ENCODE measurements around the gene ZEB1. TPM values are rescaled to one million over a fixed set of nuclear protein-coding genes. Genes with fewer than 3 reads are reported as not detected.
"Not testable (repeated sequence)": the region's sequence is repeated elsewhere in the genome, so short reads cannot be mapped to it uniquely, and the experiment has no call there.

The ZEB1 gene
- total RNA-seq, 2 experiments from 2014 or later = 48.9 to 57.0 TPM

DNA sequence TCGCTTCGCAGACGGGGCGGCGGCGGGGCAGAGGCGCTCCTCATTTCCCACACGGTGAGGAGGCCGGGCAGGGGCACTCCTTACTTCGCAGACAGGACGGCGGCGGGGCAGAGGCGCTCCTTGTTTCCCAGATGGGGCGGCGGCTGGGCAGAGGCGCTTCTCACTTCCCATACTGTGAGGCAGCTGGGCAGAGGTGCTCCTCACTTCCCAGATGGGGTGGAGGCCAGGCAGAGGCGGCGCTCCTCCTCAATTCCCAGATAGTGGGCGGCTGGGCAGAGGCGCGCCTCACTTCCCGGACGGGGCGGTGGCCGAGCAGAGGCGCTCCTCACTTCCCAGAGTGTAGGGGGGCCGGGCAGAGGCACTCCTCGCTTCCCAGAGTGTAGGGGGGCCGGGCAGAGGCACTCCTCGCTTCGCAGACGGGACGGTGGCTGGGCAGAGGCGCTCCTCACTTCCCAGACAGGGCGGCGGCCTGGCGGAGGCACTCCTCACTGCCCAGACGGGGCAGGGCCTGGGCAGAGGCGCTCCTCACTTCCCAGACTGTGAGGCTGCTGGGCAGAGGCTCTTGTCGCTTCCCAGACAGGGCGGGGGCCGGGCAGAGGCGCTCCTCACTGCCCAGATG is 43.1 kb downstream of the ZEB1 start:
- ATAC-seq (no peak), DNase-seq (no peak)
- Mint-ChIP-seq H3K9me3 (ENCODE audit: low read depth) (no peaks in the 10 kb centered on the region), H3K4me3 (no peak overlapping the region), H3K4me1 (no peaks in the 10 kb centered on the region), H3K27ac (no peak overlapping the region), H3K36me3 (peaks cover 31% of the 10 kb centered on the region), H3K27me3 (no peaks in the 10 kb centered on the region)
- CTCF ChIA-PET = no interaction called here

DNA sequence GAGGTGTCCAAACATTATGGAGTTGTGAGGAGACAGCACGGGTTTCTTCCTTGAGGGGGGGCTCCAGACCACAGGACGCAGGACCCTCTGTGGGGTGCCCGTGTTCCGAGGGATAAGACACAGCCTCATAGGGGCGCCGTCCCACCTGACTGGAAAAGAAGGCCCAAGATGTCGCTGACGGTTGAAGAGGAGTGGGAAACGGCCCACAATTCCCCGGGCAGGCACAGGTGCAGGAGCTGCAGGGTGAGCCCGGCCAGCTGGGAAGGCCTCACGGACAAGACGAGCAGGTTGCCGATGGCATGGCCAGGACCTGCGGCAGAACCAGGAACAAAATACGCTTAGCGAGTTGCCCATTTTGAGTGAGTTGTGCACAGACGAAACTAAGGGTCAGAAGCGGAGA is 44.7 kb downstream of the ZEB1 start:
- H3K9me3 Mint-ChIP-seq (ENCODE audit: low read depth); ATAC-seq; DNase-seq: not testable (repeated sequence)

DNA sequence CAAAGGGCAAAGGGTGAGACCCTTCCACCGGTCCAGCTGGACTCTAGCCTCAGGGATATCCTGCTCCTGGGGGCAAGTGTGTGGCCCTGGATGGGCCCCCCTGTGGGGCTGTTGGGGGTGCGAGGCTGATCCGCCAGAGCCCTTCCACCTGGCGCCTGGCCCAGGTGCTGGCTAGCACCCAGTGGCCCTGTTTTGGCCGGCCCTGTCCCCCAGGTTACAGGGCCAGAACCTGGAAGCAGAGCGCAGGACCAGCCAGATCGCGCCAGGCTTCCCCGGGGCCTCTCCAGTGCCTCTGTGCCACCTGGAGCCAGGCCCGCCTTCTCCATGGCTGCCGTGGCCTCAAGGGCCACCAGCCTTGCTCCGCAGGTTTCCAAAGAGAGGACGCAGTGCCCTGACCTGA is 45.2 kb downstream of the ZEB1 start:
- ATAC-seq; CTCF ChIA-PET; H3K4me3 Mint-ChIP-seq; H3K9me3 Mint-ChIP-seq (ENCODE audit: low read depth); H3K27ac Mint-ChIP-seq; H3K4me1 Mint-ChIP-seq; H3K27me3 Mint-ChIP-seq; DNase-seq: not testable (repeated sequence)
- peaks cover 25% of the 10 kb centered on the region for H3K36me3 Mint-ChIP-seq

More for the DNA sequence above, 44.7 kb downstream of the ZEB1 start:
- peaks cover 25% of the 10 kb centered on the region for H3K36me3 Mint-ChIP-seq
- CTCF ChIA-PET, H3K4me1 Mint-ChIP-seq, H3K27me3 Mint-ChIP-seq, H3K4me3 Mint-ChIP-seq, H3K27ac Mint-ChIP-seq: not testable (repeated sequence)

- Mint-ChIP-seq H3K27me3 (no peaks in the 10 kb centered on the region), H3K9me3 (ENCODE audit: low read depth) (no peaks in the 10 kb centered on the region), H3K27ac (no peak overlapping the region), H3K4me3 (no peak overlapping the region), H3K4me1 (peaks cover 2% of the 10 kb centered on the region), H3K36me3 (peaks cover 14% of the 10 kb centered on the region)
- CTCF ChIA-PET = no interaction called here
- ATAC-seq (no peak), DNase-seq (no peak)
Measured at GRCh38 chr10:31366703-31367102, 47.7 kb downstream of the ZEB1 start.

DNA sequence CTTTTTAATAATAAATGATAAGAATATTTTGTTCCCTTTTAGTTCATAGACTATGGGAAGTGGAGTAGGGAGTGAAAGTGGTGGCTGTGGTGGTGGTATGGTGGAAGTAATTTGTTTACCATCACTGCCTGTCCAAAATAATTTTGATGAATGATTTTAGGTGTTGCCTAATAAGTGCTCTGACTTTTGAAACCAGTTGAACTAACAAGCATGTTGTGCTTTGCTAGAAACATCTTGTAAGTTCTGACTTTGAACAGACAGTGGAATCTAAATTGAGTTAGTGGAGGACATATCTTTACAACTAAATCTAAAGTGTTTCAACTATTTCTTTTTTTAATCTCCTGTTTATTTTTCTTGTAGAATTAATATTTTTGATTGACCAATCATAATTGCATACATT is 49.7 kb downstream of the ZEB1 start:
- DNase-seq (no peak), ATAC-seq (no peak)
- no peak overlapping the region for H3K27ac Mint-ChIP-seq
- peaks cover 7% of the 10 kb centered on the region for H3K36me3 Mint-ChIP-seq
- CTCF ChIA-PET = no interaction called here
- H3K27me3 Mint-ChIP-seq = no peaks in the 10 kb centered on the region
- H3K4me1 Mint-ChIP-seq = peaks cover 2% of the 10 kb centered on the region
- H3K4me3 Mint-ChIP-seq = no peak overlapping the region
- no peaks in the 10 kb centered on the region for H3K9me3 Mint-ChIP-seq (ENCODE audit: low read depth)

DNA sequence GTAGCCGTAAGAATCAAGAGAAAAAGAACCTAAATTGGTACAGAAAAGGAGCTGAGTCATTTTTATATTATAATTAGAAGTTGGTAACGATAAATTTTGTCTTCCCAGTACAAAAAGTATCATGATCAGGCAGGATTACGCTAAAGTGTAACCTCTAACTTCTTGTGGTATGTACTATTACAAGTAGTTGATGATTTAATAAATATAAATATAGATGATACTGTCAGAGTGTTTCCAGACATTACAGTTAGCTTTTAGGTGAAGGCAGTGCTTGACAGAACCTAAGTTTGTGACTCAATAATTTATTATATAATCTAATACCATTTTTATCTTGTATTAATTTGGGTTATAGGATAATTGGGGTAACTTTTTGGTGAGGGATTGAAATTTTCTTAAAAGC is 53.4 kb downstream of the ZEB1 start:
- Mint-ChIP-seq H3K4me1 (peaks cover 2% of the 10 kb centered on the region), H3K27me3 (no peaks in the 10 kb centered on the region), H3K9me3 (ENCODE audit: low read depth) (no peaks in the 10 kb centered on the region), H3K27ac (no peak overlapping the region), H3K36me3 (peaks cover 5% of the 10 kb centered on the region), H3K4me3 (no peak overlapping the region)
- DNase-seq = no peak
- no peak for ATAC-seq
- CTCF ChIA-PET = no interaction called here

DNA sequence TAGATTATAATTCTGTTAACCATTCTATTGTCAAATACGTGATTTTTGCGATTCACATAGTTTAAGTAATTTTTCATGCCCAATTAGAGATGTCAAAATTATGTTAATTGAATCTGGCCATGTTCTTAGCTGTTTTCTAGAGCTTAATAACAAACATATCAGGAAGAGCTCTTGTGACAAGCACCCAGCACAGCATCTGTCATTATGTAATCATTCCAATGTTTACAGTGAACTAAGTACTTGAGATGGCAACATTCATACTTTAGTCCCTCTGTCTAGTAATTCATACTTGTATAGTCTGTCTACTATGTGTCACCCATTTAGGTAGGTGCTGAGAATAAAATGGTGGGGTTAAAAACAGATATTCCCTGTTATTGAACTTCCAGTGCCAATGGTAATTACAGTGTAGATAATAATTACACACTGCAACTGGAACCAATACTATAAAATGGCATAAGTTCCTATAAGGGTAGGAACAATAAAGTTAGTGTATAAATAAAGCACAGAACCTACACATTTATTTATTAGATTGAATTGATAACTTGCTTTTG is 55.2 kb downstream of the ZEB1 start:
- CTCF ChIA-PET = interaction anchor here (0.8 kb wide), 1 partner anchor 591 kb away, joined by 3 read pairs; no protein-coding TSS in a partner anchor

DNA sequence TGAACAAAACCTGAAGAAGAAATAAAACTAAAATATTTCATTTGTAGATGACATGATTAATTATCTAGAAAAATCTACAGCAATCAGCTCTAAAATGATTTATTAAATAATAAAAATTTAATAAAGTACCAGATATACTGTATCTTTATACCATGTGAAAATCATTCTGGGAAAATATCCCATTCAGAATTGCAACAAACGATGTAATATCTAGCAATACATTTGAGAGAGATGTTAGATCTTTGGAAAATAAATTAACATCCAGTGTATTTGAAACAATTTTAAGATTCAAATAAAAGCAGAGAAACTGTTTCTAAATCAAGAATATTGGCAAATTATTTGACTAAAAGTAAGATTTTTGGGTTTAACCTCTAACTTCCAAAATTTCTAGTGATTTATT is 62.2 kb downstream of the ZEB1 start:
- no peak for ATAC-seq
- no peak for DNase-seq
- no peak overlapping the region for H3K27ac Mint-ChIP-seq
- H3K9me3 Mint-ChIP-seq (ENCODE audit: low read depth) = no peaks in the 10 kb centered on the region
- no peaks in the 10 kb centered on the region for H3K27me3 Mint-ChIP-seq
- H3K4me3 Mint-ChIP-seq = no peak overlapping the region
- H3K36me3 Mint-ChIP-seq = peaks cover 8% of the 10 kb centered on the region
- H3K4me1 Mint-ChIP-seq = peaks cover 2% of the 10 kb centered on the region
- CTCF ChIA-PET = no interaction called here

More for the DNA sequence above, 55.2 kb downstream of the ZEB1 start:
- no peak for ATAC-seq
- Mint-ChIP-seq H3K27me3 (no peaks in the 10 kb centered on the region), H3K36me3 (peaks cover 5% of the 10 kb centered on the region), H3K27ac (no peak overlapping the region), H3K4me1 (peaks cover 2% of the 10 kb centered on the region), H3K4me3 (no peak overlapping the region), H3K9me3 (ENCODE audit: low read depth) (no peaks in the 10 kb centered on the region)
- DNase-seq = no peak

- Mint-ChIP-seq H3K36me3 (peaks cover 9% of the 10 kb centered on the region), H3K9me3 (ENCODE audit: low read depth) (no peaks in the 10 kb centered on the region), H3K4me3 (no peak overlapping the region), H3K27me3 (no peaks in the 10 kb centered on the region), H3K4me1 (peaks cover 2% of the 10 kb centered on the region), H3K27ac (no peak overlapping the region)
- DNase-seq (no peak), ATAC-seq (no peak)
- CTCF ChIA-PET = no interaction called here
Measured at GRCh38 chr10:31381766-31382316, 62.8 kb downstream of the ZEB1 start.

DNA sequence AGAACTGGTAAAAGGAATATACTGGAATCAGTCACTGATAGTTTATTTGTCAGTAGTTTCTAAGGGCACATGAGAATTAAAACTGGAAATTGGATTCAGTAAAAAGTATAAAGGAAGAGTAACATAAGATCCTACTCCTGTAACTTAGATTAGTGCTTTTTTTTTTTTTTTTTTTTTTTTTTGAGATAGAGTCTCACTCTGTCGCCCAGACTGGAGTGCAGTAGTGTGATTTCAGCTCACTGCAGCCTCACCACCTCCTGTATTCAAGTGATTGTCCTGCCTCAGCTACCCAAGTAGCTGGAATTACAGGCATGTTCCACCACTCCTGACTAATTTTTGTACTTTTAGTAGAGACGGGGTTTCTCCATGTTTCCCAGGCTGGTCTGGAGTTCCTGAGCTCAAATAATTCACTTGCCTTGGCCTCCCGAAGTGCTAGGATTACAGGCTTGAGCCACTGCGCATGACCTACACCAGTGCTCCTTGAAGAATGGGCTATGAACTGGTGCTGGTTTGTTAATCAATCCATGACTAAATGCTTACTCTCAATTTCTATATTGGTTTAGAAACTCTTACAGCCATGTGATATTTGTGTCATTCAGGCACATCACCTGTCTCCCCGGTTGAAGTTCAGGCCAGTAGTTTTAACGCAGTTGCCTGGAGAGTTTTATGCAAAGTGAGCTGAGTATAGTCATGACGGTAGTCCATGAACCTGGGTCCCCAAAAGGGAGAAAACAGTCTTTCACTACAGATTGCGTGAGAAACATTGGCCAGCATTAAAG is 65.0 kb downstream of the ZEB1 start:
- peaks cover 2% of the 10 kb centered on the region for H3K4me1 Mint-ChIP-seq
- ATAC-seq (no peak), DNase-seq (no peak)
- H3K27ac Mint-ChIP-seq = no peak overlapping the region
- H3K27me3 Mint-ChIP-seq = no peaks in the 10 kb centered on the region
- CTCF ChIA-PET = no interaction called here
- peaks cover 18% of the 10 kb centered on the region for H3K36me3 Mint-ChIP-seq
- no peak overlapping the region for H3K4me3 Mint-ChIP-seq
- H3K9me3 Mint-ChIP-seq (ENCODE audit: low read depth) = no peaks in the 10 kb centered on the region

- ATAC-seq = no peak
- Mint-ChIP-seq H3K27me3 (no peaks in the 10 kb centered on the region), H3K27ac (no peak overlapping the region), H3K4me3 (no peak overlapping the region), H3K4me1 (peaks cover 2% of the 10 kb centered on the region), H3K36me3 (peaks cover 22% of the 10 kb centered on the region), H3K9me3 (ENCODE audit: low read depth) (no peaks in the 10 kb centered on the region)
- no peak for DNase-seq
- CTCF ChIA-PET = no interaction called here
Measured at GRCh38 chr10:31384589-31384949, 65.6 kb downstream of the ZEB1 start.

GRCh38 chr10:31390804-31391203 is 71.8 kb downstream of the ZEB1 start:
- DNase-seq (no peak), ATAC-seq (no peak)
- peaks cover 27% of the 10 kb centered on the region for H3K36me3 Mint-ChIP-seq
- H3K27ac Mint-ChIP-seq = no peak overlapping the region
- CTCF ChIA-PET = no interaction called here
- no peaks in the 10 kb centered on the region for H3K27me3 Mint-ChIP-seq
- H3K9me3 Mint-ChIP-seq (ENCODE audit: low read depth) = no peaks in the 10 kb centered on the region
- no peak overlapping the region for H3K4me3 Mint-ChIP-seq
- peaks cover 3% of the 10 kb centered on the region for H3K4me1 Mint-ChIP-seq

- H3K27ac Mint-ChIP-seq = no peak overlapping the region
- peaks cover 6% of the 10 kb centered on the region for H3K4me1 Mint-ChIP-seq
- no peaks in the 10 kb centered on the region for H3K9me3 Mint-ChIP-seq (ENCODE audit: low read depth)
- H3K4me3 Mint-ChIP-seq = no peak overlapping the region
- ATAC-seq = no peak
- H3K27me3 Mint-ChIP-seq = no peaks in the 10 kb centered on the region
- DNase-seq = no peak
- CTCF ChIA-PET = no interaction called here
- H3K36me3 Mint-ChIP-seq = peaks cover 21% of the 10 kb centered on the region
Measured at GRCh38 chr10:31393844-31394243, 74.8 kb downstream of the ZEB1 start.

GRCh38 chr10:31395695-31396094 is 76.7 kb downstream of the ZEB1 start:
- DNase-seq = no peak
- H3K4me3 Mint-ChIP-seq = no peak overlapping the region
- no peaks in the 10 kb centered on the region for H3K27me3 Mint-ChIP-seq
- CTCF ChIA-PET = no interaction called here
- no peak overlapping the region for H3K27ac Mint-ChIP-seq
- H3K9me3 Mint-ChIP-seq (ENCODE audit: low read depth) = no peaks in the 10 kb centered on the region
- peaks cover 6% of the 10 kb centered on the region for H3K4me1 Mint-ChIP-seq
- no peak for ATAC-seq
- peaks cover 17% of the 10 kb centered on the region for H3K36me3 Mint-ChIP-seq

All from activated CD8-positive, alpha-beta memory T cell treated with anti-CD3 and anti-CD28 coated beads, Interleukin-2, amount 10 ng/mL, durations not matched to agents 7 days and 5 days (primary cell).